ENCODE measurements around the gene CTBP1.

Gene CTBP1

GRCh38 chr4:1291091-1291490, 42.2 kb upstream of the CTBP1 start:
- H3K18ac ChIP-seq (ENCODE audit: low read length), result no peak overlapping the region
- no peak overlapping the region for H4K8ac ChIP-seq (ENCODE audit: low read depth, low read length)
- peak overlapping the region; percentile 98 for H3K4ac ChIP-seq (ENCODE audit: low read depth, low read length)
- H2BK12ac ChIP-seq (ENCODE audit: low read length), result no peak overlapping the region
- H3K23ac ChIP-seq (ENCODE audit: low read length), result no peak overlapping the region
- H3K4me2 ChIP-seq (ENCODE audit: low read length), result peak overlapping the region; percentile 67
- no peak overlapping the region for H3K4me3 ChIP-seq (ENCODE audit: low read depth, low read length)
- H3K79me1 ChIP-seq (ENCODE audit: low read length), result peaks cover 12% of the 10 kb centered on the region
- H2BK120ac ChIP-seq (ENCODE audit: insufficient read depth, low read length, poor library complexity), result no peak overlapping the region
- no peak for DNase-seq
- peaks cover 3% of the 10 kb centered on the region for H3K9me3 ChIP-seq (ENCODE audit: insufficient read depth, low read depth, low read length)
- no peaks in the 10 kb centered on the region for H3K27me3 ChIP-seq (ENCODE audit: insufficient read depth, low read length)
- no peak overlapping the region for H3K9ac ChIP-seq (ENCODE audit: low read length)
- peak overlapping the region; percentile 63 for H4K91ac ChIP-seq (ENCODE audit: low read depth, low read length)
- no peak overlapping the region for H3K27ac ChIP-seq (ENCODE audit: low read depth, low read length)
- H3K4me1 ChIP-seq (ENCODE audit: control insufficient read depth in 1 of 2, insufficient read depth in 2 of 2, low read length in 2 of 2), result peaks cover 8 to 12% of the 10 kb centered on the region in 2 experiments
- no CpG with 5 or more reads among the region's 9 CpGs for WGBS (ENCODE audit: extremely low coverage, insufficient coverage, insufficient read length)
- no peak overlapping the region for H4K12ac ChIP-seq (ENCODE audit: low read depth, low read length)
- no peak overlapping the region for H2BK5ac ChIP-seq (ENCODE audit: low read depth, low read length, poor library complexity)
- H2AFZ ChIP-seq (ENCODE audit: insufficient read depth, low read length, poor library complexity), result no peak overlapping the region
- peaks cover 5 to 13% of the 10 kb centered on the region in 2 experiments for H3K36me3 ChIP-seq (ENCODE audit: control insufficient read depth in 1 of 2, insufficient read depth in 2 of 2, low read length in 2 of 2)
- H3K14ac ChIP-seq (ENCODE audit: low read length), result no peak overlapping the region
- peaks cover 45% of the 10 kb centered on the region for H3K79me2 ChIP-seq (ENCODE audit: control insufficient read depth, insufficient read depth, low read length, poor library complexity)
- no peak overlapping the region for H2AK5ac ChIP-seq (ENCODE audit: low read length)

GRCh38 chr4:1290165-1290977, 41.4 kb upstream of the CTBP1 start:
- H3K27me3 ChIP-seq (ENCODE audit: insufficient read depth, low read length), result no peaks in the 10 kb centered on the region
- peak overlapping the region; percentile 99 for H3K4me3 ChIP-seq (ENCODE audit: low read depth, low read length)
- peaks cover 8% of the 10 kb centered on the region for H3K9me3 ChIP-seq (ENCODE audit: insufficient read depth, low read depth, low read length)
- peaks cover 42% of the 10 kb centered on the region for H3K79me2 ChIP-seq (ENCODE audit: control insufficient read depth, insufficient read depth, low read length, poor library complexity)
- WGBS (ENCODE audit: extremely low coverage, insufficient coverage, insufficient read length), result no CpG with 5 or more reads among the region's 47 CpGs
- peak overlapping the region; percentile 99 for H3K14ac ChIP-seq (ENCODE audit: low read length)
- peak overlapping the region; percentile 99 for H2AFZ ChIP-seq (ENCODE audit: insufficient read depth, low read length, poor library complexity)
- no peak overlapping the region for H3K23ac ChIP-seq (ENCODE audit: low read length)
- peak overlapping the region; percentile 97 for H3K18ac ChIP-seq (ENCODE audit: low read length)
- peaks cover 8 to 12% of the 10 kb centered on the region in 2 experiments for H3K4me1 ChIP-seq (ENCODE audit: control insufficient read depth in 1 of 2, insufficient read depth in 2 of 2, low read length in 2 of 2)
- H2BK12ac ChIP-seq (ENCODE audit: low read length), result peak overlapping the region; percentile 47
- peaks cover 12% of the 10 kb centered on the region for H3K79me1 ChIP-seq (ENCODE audit: low read length)
- peak overlapping the region; percentile 98 for H3K4ac ChIP-seq (ENCODE audit: low read depth, low read length)
- H4K91ac ChIP-seq (ENCODE audit: low read depth, low read length), result peak overlapping the region; percentile 97
- peak overlapping the region; percentile 67 for H3K4me2 ChIP-seq (ENCODE audit: low read length)
- peaks cover 4 to 12% of the 10 kb centered on the region in 2 experiments for H3K36me3 ChIP-seq (ENCODE audit: control insufficient read depth in 1 of 2, insufficient read depth in 2 of 2, low read length in 2 of 2)
- DNase-seq, result peak; percentile 66 to 77
- H2BK5ac ChIP-seq (ENCODE audit: low read depth, low read length, poor library complexity), result peak overlapping the region; percentile 64
- peak overlapping the region; percentile 97 for H4K8ac ChIP-seq (ENCODE audit: low read depth, low read length)
- peak overlapping the region; percentile 92 for H2AK5ac ChIP-seq (ENCODE audit: low read length)
- peak overlapping the region; percentile 99 for H3K9ac ChIP-seq (ENCODE audit: low read length)
- H3K27ac ChIP-seq (ENCODE audit: low read depth, low read length), result peak overlapping the region; percentile 63
- H2BK120ac ChIP-seq (ENCODE audit: insufficient read depth, low read length, poor library complexity), result peak overlapping the region; percentile 85
- peak overlapping the region; percentile 86 for H4K12ac ChIP-seq (ENCODE audit: low read depth, low read length)

GRCh38 chr4:1289207-1290164, 40.6 kb upstream of the CTBP1 start, which contains the start of gene MAEA:
Gene MAEA (plus strand): TSS chr4:1289891. CDS start chr4:1289914, 23 bp downstream.
- H2AK5ac ChIP-seq (ENCODE audit: low read length), result peak within 1 kb of the TSS; percentile 92
- peaks cover 8 to 12% of the 10 kb centered on the region in 2 experiments for H3K4me1 ChIP-seq (ENCODE audit: control insufficient read depth in 1 of 2, insufficient read depth in 2 of 2, low read length in 2 of 2)
- H3K4me2 ChIP-seq (ENCODE audit: low read length), result peak within 1 kb of the TSS; percentile 98
- H3K27me3 ChIP-seq (ENCODE audit: insufficient read depth, low read length), result no peaks in the 10 kb centered on the region
- H4K8ac ChIP-seq (ENCODE audit: low read depth, low read length), result peak within 1 kb of the TSS; percentile 97
- H3K79me1 ChIP-seq (ENCODE audit: low read length), result peaks cover 12% of the 10 kb centered on the region
- H3K27ac ChIP-seq (ENCODE audit: low read depth, low read length), result peak within 1 kb of the TSS; percentile 63
- WGBS (ENCODE audit: extremely low coverage, insufficient coverage, insufficient read length), result no CpG with 5 or more reads among the region's 95 CpGs
- H3K4me3 ChIP-seq (ENCODE audit: low read depth, low read length), result peak within 1 kb of the TSS; percentile 99
- peak within 1 kb of the TSS; percentile 97 for H3K18ac ChIP-seq (ENCODE audit: low read length)
- peak within 1 kb of the TSS; percentile 98 for H3K4ac ChIP-seq (ENCODE audit: low read depth, low read length)
- H2BK120ac ChIP-seq (ENCODE audit: insufficient read depth, low read length, poor library complexity), result peak within 1 kb of the TSS; percentile 85
- H3K36me3 ChIP-seq (ENCODE audit: control insufficient read depth in 1 of 2, insufficient read depth in 2 of 2, low read length in 2 of 2), result peaks cover 4 to 11% of the 10 kb centered on the region in 2 experiments
- DNase-seq, result peak; percentile 97 to 98
- H4K91ac ChIP-seq (ENCODE audit: low read depth, low read length), result peak within 1 kb of the TSS; percentile 97
- peak within 1 kb of the TSS; percentile 64 for H2BK5ac ChIP-seq (ENCODE audit: low read depth, low read length, poor library complexity)
- H3K14ac ChIP-seq (ENCODE audit: low read length), result peak within 1 kb of the TSS; percentile 99
- H2AFZ ChIP-seq (ENCODE audit: insufficient read depth, low read length, poor library complexity), result peak within 1 kb of the TSS; percentile 99
- no peak within 1 kb of the TSS for H3K23ac ChIP-seq (ENCODE audit: low read length)
- H3K79me2 ChIP-seq (ENCODE audit: control insufficient read depth, insufficient read depth, low read length, poor library complexity), result peaks cover 40% of the 10 kb centered on the region
- peak within 1 kb of the TSS; percentile 47 for H2BK12ac ChIP-seq (ENCODE audit: low read length)
- H3K9me3 ChIP-seq (ENCODE audit: insufficient read depth, low read depth, low read length), result peaks cover 10% of the 10 kb centered on the region
- peak within 1 kb of the TSS; percentile 99 for H3K9ac ChIP-seq (ENCODE audit: low read length)
- H4K12ac ChIP-seq (ENCODE audit: low read depth, low read length), result peak within 1 kb of the TSS; percentile 97

GRCh38 chr4:1288786-1289185, 39.9 kb upstream of the CTBP1 start:
- Histone ChIP-seq H3K9ac (ENCODE audit: low read length) (no peak overlapping the region), H4K8ac (ENCODE audit: low read depth, low read length) (peak overlapping the region; percentile 97), H3K9me3 (ENCODE audit: insufficient read depth, low read depth, low read length) (peaks cover 10% of the 10 kb centered on the region), H3K79me2 (ENCODE audit: control insufficient read depth, insufficient read depth, low read length, poor library complexity) (peaks cover 34% of the 10 kb centered on the region), H3K23ac (ENCODE audit: low read length) (no peak overlapping the region), H2AK5ac (ENCODE audit: low read length) (no peak overlapping the region), H2BK12ac (ENCODE audit: low read length) (no peak overlapping the region), H3K4ac (ENCODE audit: low read depth, low read length) (no peak overlapping the region), H3K4me2 (ENCODE audit: low read length) (peak overlapping the region; percentile 98), H2BK5ac (ENCODE audit: low read depth, low read length, poor library complexity) (no peak overlapping the region), H2AFZ (ENCODE audit: insufficient read depth, low read length, poor library complexity) (no peak overlapping the region), H3K4me1 (ENCODE audit: control insufficient read depth in 1 of 2, insufficient read depth in 2 of 2, low read length in 2 of 2) (peaks cover 8 to 12% of the 10 kb centered on the region in 2 experiments), H2BK120ac (ENCODE audit: insufficient read depth, low read length, poor library complexity) (no peak overlapping the region), H3K18ac (ENCODE audit: low read length) (no peak overlapping the region), H4K12ac (ENCODE audit: low read depth, low read length) (peak overlapping the region; percentile 97), H4K91ac (ENCODE audit: low read depth, low read length) (peak overlapping the region; percentile 77), H3K27ac (ENCODE audit: low read depth, low read length) (no peak overlapping the region), H3K27me3 (ENCODE audit: insufficient read depth, low read length) (no peaks in the 10 kb centered on the region), H3K14ac (ENCODE audit: low read length) (no peak overlapping the region), H3K36me3 (ENCODE audit: control insufficient read depth in 1 of 2, insufficient read depth in 2 of 2, low read length in 2 of 2) (peaks cover 4 to 7% of the 10 kb centered on the region in 2 experiments), H3K79me1 (ENCODE audit: low read length) (peaks cover 12% of the 10 kb centered on the region), H3K4me3 (ENCODE audit: low read depth, low read length) (no peak overlapping the region)
- DNase-seq, result no peak
- WGBS (ENCODE audit: extremely low coverage, insufficient coverage, insufficient read length), result no CpG with 5 or more reads among the region's 7 CpGs

All from trophoblast cell (in vitro differentiated cells and primary cell).